ENCODE data around the gene FBH1.

DNA sequence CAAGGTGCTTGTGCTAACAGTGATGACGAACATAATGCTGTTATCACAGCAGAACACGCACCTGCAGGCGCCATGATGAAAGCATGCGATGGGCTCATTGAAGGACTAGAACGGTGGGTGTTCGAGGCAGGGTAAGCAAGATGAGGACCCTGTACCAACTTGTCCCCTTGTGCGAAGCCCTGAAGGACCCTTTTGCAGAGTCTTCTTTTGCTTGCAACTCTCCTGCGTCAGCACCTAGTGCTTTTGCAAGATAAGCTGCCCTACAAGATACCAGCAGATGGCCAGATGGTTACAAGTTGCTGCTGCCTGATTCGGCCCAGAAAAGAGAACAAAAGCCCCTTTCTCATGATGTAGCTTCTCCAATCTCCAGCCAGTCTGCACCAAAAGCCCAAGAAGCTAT lies 91.5 kb downstream of the FBH1 start:
- TF ChIP-seq EZH2 (IDR thresholded peaks at IDR 0.05; ENCODE audit: low read depth, unreplicated experiment) (no peak), EZH2phosphoT487 (IDR thresholded peaks at IDR 0.05; ENCODE audit: unreplicated experiment) (no peak)
- TF ChIP-seq, protein P1, sequence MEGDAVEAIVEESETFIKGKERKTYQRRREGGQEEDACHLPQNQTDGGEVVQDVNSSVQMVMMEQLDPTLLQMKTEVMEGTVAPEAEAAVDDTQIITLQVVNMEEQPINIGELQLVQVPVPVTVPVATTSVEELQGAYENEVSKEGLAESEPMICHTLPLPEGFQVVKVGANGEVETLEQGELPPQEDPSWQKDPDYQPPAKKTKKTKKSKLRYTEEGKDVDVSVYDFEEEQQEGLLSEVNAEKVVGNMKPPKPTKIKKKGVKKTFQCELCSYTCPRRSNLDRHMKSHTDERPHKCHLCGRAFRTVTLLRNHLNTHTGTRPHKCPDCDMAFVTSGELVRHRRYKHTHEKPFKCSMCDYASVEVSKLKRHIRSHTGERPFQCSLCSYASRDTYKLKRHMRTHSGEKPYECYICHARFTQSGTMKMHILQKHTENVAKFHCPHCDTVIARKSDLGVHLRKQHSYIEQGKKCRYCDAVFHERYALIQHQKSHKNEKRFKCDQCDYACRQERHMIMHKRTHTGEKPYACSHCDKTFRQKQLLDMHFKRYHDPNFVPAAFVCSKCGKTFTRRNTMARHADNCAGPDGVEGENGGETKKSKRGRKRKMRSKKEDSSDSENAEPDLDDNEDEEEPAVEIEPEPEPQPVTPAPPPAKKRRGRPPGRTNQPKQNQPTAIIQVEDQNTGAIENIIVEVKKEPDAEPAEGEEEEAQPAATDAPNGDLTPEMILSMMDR (conservative IDR thresholded peaks at IDR 0.05; ENCODE audit: low read depth in 2 of 2), result no peak
